ENCODE measurements around the gene CMIP. TPM values are rescaled to one million over a fixed set of nuclear protein-coding genes. Genes with fewer than 3 reads are reported as not detected.

The CMIP gene
- total RNA-seq, 4 donors from 2014 or later = 63.9 to 89.9 (median 70.0) TPM

DNA sequence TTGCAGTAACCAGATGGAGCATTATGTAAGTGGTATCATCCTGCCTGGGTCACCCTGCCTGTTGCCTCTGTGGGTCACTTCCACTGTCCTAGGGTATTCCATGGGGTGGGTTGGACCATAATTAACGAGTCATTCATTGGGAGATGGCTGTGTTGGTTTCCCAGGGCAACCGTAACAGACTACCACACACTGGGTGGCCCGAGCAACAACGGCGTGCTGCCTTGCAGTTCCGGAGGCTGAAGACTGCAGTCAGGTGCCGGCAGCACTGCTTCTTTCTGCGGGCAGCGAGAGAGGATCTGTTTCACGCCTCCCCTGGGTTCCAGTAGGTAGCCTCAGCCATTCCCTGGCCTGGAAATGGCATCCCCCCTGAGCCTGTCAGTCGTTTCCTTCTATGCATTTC is 28.9 kb upstream of the CMIP start:
- Histone ChIP-seq H3K27me3 (no peaks in the 10 kb centered on the region), H3K27ac (no peak overlapping the region), H3K36me3 (no peaks in the 10 kb centered on the region), H3K4me3 (no peak overlapping the region), H3K4me1 (no peaks in the 10 kb centered on the region), H3K9me3 (no peaks in the 10 kb centered on the region)
- TF ChIP-seq POLR2AphosphoS5 (IDR thresholded peaks at IDR 0.05) (no peak), EP300 (IDR thresholded peaks at IDR 0.05) (no peak), POLR2A (IDR thresholded peaks at IDR 0.05) (no peak)
- TF ChIP-seq, protein P1, sequence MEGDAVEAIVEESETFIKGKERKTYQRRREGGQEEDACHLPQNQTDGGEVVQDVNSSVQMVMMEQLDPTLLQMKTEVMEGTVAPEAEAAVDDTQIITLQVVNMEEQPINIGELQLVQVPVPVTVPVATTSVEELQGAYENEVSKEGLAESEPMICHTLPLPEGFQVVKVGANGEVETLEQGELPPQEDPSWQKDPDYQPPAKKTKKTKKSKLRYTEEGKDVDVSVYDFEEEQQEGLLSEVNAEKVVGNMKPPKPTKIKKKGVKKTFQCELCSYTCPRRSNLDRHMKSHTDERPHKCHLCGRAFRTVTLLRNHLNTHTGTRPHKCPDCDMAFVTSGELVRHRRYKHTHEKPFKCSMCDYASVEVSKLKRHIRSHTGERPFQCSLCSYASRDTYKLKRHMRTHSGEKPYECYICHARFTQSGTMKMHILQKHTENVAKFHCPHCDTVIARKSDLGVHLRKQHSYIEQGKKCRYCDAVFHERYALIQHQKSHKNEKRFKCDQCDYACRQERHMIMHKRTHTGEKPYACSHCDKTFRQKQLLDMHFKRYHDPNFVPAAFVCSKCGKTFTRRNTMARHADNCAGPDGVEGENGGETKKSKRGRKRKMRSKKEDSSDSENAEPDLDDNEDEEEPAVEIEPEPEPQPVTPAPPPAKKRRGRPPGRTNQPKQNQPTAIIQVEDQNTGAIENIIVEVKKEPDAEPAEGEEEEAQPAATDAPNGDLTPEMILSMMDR (IDR thresholded peaks at IDR 0.05) = no peak
- WGBS = 93% methylated on average over 6 of the region's 11 CpGs
- no peak for DNase-seq (ENCODE audit: low spot score in 2 of 2)

GRCh38 chr16:81416749-81417148 is 27.9 kb upstream of the CMIP start:
- 88% methylated on average over 8 of the region's 8 CpGs for WGBS
- no peak for DNase-seq (ENCODE audit: low spot score in 2 of 2)
- H3K27me3 ChIP-seq = no peaks in the 10 kb centered on the region
- TF ChIP-seq EP300 (IDR thresholded peaks at IDR 0.05) (no peak), POLR2AphosphoS5 (IDR thresholded peaks at IDR 0.05) (no peak), POLR2A (IDR thresholded peaks at IDR 0.05) (no peak)
- TF ChIP-seq, protein P1 (IDR thresholded peaks at IDR 0.05) = no peak
- H3K36me3 ChIP-seq = no peaks in the 10 kb centered on the region
- no peaks in the 10 kb centered on the region for H3K9me3 ChIP-seq
- no peak overlapping the region for H3K4me3 ChIP-seq
- no peak overlapping the region for H3K27ac ChIP-seq
- H3K4me1 ChIP-seq = no peaks in the 10 kb centered on the region

- Histone ChIP-seq H3K9me3 (no peaks in the 10 kb centered on the region), H3K27me3 (no peaks in the 10 kb centered on the region), H3K4me3 (no peak overlapping the region), H3K4me1 (no peaks in the 10 kb centered on the region), H3K27ac (no peak overlapping the region), H3K36me3 (no peaks in the 10 kb centered on the region)
- DNase-seq (ENCODE audit: low spot score in 2 of 2) = no peak
- TF ChIP-seq POLR2AphosphoS5 (IDR thresholded peaks at IDR 0.05) (no peak), POLR2A (IDR thresholded peaks at IDR 0.05) (no peak), EP300 (IDR thresholded peaks at IDR 0.05) (no peak)
- TF ChIP-seq, protein P1 (IDR thresholded peaks at IDR 0.05) = no peak
- 85% methylated on average over 4 of the region's 5 CpGs for WGBS
Measured at GRCh38 chr16:81417210-81417609, 27.4 kb upstream of the CMIP start.

GRCh38 chr16:81419806-81420205 is 24.8 kb upstream of the CMIP start:
- DNase-seq (ENCODE audit: low spot score in 2 of 2) = no peak
- H3K27ac ChIP-seq = no peak overlapping the region
- TF ChIP-seq POLR2AphosphoS5 (IDR thresholded peaks at IDR 0.05) (no peak), EP300 (IDR thresholded peaks at IDR 0.05) (no peak)
- TF ChIP-seq, protein P1 (IDR thresholded peaks at IDR 0.05) = no peak
- no peak overlapping the region for H3K4me3 ChIP-seq
- H3K27me3 ChIP-seq = no peaks in the 10 kb centered on the region
- no peaks in the 10 kb centered on the region for H3K4me1 ChIP-seq
- H3K36me3 ChIP-seq = no peaks in the 10 kb centered on the region
- 96% methylated on average over 9 of the region's 9 CpGs for WGBS
- H3K9me3 ChIP-seq = no peaks in the 10 kb centered on the region

DNA sequence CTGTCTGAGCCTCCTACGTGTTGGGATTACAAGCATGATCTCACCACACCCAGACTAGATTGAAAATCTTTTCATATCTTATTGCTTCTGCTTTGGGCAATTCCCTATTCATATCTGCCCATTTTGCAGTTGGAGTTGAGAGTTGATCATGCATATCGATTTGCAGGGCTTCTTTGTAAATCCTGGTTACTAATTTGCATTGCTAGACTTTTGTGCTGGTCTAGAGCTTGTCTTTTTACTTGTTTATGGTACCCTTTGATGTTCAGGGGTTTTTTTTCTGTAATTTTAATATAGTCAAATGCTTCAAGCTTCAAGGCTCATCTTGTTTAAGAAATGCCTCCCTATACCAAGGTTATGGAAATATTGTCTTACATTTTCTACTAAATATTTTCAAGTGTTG is 23.5 kb upstream of the CMIP start:
- Histone ChIP-seq H3K36me3 (no peaks in the 10 kb centered on the region), H3K4me1 (no peaks in the 10 kb centered on the region), H3K9me3 (no peaks in the 10 kb centered on the region), H3K4me3 (no peak overlapping the region), H3K27ac (no peak overlapping the region), H3K27me3 (no peaks in the 10 kb centered on the region)
- TF ChIP-seq, protein P1 (IDR thresholded peaks at IDR 0.05) = no peak
- TF ChIP-seq EP300 (IDR thresholded peaks at IDR 0.05) = no peak
- TF ChIP-seq POLR2AphosphoS5 (IDR thresholded peaks at IDR 0.05) = no peak
- no peak for TF ChIP-seq POLR2A (IDR thresholded peaks at IDR 0.05)
- DNase-seq (ENCODE audit: low spot score in 2 of 2) = no peak
- WGBS = 69% methylated on average over 2 of the region's 2 CpGs
